Measurements from ENCODE around the gene PTPRQ.

Gene PTPRQ

DNA sequence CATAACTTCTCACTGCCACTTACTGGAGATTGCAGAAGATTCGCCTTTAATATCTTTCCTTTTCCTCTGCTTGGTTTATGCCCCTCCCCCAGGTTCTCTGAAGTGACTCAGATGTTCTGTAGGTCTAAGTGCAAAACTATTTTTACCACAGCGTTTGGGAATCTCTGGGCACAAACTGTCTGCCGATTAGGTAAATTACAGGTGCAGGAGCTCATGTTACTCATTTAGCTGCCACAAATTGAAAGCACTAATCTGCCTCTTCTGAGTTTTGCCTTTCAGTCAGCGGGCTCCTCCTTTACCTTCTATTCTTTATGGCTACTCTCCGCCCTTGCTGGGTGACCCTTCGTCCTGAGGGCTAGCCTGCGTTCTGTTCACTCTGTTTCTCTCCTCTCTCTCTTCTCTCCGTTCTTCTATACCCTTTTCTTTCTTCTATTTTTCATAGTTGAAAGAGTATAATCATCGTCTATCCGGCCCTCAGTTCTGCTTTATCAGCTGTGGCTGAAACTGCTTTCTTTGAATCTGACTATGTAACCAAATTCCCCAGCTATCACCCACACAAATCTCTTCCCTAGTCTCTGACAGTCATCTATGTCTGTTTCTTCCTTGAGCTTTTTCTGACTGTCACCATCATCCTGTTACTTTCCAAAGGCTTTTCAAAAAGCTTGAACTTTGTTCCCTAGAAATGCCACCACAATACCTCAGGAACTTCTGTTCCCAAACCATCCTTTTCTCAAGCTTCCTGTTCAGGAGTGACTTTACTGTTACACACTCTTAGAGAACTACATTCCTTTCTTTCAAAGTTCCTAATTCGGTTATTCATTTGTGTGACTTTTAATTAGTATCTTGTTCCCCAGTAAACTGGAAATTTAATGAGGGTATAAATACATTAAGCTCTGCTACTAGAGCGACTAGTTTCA, 259.1 kb downstream of the PTPRQ start:
- peak in 1 of 51 donors; percentile 40 for DNase-seq

DNA sequence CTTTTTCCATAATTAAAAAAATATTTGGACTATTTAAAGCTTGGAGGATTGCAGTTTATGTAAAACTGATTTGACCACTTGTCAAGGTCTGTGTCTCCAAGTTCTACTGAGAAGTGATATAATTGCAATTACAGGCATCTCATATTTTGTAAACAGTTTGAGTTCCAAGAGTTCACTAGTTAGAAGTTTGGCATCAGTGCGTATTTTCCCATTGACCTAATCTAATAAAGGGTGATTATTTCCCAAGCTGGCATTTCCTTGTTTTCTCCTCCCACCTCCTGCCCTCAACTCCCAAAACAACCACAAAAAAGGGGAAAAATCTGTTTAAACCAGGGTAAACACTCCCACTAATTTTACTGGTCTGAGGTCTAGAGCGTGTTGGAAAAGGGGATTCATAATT, 260.4 kb downstream of the PTPRQ start:
- no peak for DNase-seq

DNA sequence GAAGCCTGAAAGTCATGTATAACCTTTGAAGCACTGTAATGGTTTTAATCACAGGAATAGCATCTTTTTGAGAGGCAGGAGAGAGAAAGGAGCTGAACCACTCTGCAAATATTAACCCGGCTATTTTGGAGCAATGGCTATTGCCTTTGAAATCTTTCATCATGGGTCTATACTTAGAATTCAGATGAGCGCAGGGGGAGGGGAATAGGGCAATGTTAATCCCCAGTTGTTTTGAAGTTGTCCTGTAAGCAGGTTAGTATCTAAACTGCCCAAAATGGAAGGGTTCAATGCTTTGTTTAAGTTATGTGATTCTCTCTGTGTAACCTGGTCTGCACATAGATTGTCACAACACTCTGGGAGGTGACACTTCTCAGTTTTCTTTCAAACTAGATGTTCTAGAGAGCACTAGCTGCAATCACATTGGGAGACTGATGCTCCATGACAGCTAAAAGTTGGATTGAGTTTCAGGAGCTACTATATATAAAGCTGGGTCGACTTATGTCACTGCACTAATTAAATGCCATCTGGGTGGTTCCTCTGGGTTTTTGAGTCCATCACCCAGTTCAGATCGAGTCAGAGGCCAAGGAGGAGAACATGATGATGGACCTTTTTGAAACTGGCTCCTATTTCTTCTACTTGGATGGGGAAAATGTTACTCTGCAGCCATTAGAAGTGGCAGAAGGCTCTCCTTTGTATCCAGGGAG, 263.2 kb downstream of the PTPRQ start, which contains the start of gene MYF6:
TSS of gene MYF6 (plus strand) at position 509 of the 704 bp plus-strand sequence. CDS start at position 595, 86 bp downstream.
- DNase-seq = no peak

DNA sequence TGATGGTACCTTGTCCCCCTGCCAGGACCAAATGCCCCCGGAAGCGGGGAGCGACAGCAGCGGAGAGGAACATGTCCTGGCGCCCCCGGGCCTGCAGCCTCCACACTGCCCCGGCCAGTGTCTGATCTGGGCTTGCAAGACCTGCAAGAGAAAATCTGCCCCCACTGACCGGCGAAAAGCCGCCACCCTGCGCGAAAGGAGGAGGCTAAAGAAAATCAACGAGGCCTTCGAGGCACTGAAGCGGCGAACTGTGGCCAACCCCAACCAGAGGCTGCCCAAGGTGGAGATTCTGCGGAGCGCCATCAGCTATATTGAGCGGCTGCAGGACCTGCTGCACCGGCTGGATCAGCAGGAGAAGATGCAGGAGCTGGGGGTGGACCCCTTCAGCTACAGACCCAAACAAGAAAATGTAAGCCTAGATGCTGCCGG, 263.8 kb downstream of the PTPRQ start:
- DNase-seq = no peak

DNA sequence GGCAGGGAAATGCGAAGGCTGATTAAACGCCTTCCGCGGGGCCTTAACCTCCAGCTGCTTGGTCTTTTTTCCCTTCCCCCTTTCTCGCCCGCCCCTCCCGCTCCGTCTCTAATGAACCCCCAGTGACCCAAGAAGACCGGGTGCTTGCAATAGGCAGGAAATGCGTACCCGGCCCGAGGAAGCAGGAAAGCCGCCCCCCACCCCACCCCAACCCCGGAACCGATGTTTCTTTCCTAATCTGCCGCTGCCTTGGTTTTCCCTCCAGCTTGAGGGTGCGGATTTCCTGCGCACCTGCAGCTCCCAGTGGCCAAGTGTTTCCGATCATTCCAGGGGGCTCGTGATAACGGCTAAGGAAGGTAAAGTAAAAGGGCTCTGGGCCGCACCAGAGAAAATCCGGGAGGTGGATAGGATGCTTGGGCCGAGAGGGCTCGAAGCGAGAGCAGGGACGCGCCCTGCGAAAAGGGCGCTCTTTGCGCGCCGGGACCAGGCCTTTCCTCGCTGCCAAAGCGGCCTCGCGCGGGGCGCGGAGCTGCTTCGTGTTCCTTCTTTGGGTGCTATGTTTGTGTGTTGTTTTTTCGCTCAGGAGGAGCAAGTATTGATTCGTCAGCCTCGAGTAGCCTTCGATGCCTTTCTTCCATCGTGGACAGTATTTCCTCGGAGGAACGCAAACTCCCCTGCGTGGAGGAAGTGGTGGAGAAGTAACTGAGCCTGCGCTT, 264.4 kb downstream of the PTPRQ start:
- no peak for DNase-seq

DNA sequence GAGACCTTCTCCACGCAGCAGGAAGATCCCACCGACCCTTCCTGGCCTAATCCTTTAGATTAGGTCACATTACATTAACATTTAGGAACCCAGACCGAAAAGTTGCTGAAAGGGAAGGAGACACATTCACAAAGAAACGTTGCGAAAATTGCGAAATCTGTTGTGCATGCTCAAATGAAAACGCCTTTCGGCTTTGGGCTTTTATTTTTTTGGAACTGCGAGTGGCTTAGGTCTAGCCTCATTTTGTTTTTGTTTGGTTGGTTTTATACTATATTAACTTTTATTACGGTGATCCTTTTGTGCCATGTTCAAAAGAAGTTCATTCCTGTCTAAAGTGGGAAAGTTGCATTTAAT, 264.9 kb downstream of the PTPRQ start:
- no peak for DNase-seq

DNA sequence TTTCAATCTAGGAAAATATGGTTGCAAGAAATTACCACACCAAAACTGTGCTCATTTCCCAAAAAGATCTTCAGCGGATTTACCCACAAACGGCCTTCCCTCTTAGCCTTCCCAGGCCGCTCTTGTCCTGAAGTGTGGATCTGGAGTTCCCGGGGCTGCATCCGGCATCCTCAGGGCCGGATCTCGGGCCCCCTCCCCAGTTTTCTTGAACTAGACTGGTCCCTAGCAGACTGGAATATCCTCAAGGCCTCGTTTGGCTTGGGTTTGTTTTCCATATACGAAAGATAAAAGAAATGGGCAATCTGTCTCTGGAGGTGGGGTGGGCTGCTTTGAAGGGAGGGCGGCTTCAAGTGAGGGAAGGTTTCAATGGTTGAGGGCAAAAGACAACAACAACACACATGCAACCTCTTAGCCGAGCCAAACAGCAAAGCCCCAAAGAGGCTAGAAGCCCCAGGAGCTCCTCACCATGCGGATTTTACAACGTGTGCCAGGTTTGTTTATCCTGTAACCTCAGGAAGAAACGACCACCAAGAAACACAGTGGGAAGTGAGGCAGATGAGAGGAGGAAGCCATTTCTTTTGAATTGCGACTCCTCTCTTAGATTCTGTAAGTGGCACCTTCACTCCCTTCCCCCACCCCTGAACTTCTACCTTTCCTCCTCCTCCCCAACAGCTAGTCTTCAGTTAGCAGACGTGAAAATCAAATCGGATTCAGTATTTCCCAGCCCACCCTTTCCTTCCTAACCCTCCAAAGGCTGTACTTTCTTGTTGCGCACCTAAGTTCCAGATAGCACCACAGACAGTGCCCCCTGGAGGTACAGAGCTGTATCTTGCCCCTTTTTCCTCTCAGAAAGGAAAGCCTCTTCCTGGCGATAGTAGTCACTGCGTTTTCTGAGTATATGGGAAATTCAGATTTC, 266.0 kb downstream of the PTPRQ start:
- no peak for DNase-seq

DNA sequence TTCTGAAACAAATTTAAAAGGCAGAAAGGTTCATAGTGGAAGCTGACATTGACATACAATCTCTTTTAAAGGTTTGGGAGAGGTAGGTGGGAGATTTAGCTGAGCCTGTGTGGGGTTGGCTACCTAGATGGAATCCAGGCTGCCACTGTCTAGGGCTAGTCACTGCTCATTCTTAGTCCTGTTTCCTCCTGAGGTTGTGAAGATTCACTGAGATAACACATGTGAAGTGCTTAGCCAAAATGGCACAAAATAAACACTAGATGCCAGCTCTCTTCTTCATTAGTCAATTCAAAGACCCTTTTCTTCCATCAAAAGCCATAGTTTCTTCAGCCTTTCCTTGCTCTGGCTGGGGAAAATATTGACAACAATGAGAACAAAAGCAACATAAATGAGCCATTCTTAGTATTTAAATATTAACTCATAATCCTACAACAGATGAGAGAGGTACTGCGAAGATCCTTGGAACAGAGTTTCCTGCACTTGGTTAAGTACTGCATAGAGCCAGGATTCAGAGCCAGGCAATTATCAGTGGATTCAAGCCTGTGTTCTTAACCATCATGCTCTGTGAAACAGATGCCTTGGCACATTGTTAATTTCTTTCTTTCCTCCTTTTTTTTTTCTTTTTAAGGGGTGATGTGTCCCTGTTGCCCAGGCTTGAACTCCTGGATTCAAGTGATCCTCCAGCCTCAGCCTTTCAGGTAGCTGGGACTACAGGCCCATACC, 266.9 kb downstream of the PTPRQ start:
- DNase-seq = no peak

DNA sequence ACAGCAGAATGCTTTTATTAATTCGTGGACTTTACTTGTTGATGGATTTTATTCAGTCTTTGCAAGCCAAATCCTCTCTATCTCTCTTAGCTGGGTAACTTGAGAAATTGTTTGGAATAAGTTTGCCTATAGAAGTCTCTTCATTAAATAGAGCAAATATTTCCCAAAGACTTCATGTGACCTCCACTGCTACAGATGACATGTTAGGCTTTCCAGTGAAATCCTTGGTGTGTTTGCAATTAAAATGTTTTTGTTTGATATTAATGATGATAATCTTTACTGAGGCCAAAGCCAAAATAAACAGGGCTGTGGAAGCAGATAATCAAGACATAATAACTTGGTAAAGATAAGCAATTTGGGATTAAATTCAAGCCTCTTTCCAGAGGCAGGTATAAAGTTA, 267.8 kb downstream of the PTPRQ start:
- DNase-seq = no peak

DNA sequence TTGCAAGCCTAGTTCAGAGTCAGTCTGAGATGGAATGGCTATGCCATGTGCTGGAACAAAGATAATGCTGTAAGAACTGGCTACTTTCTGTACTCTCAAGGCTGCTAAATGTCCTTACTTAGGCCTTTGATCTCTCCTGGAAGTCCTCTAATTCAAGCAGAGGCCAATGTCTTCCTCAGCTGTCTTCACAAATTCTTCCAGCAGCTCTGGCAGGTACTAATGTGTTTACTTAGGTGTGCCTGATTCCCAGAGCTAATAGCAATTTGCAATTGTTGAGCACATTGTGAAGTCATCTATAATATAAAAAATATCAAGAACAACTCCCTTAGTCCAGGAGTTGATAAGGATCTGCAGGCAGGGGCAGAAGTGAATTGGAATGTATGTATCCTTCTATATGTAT, 268.8 kb downstream of the PTPRQ start:
- DNase-seq = no peak

DNA sequence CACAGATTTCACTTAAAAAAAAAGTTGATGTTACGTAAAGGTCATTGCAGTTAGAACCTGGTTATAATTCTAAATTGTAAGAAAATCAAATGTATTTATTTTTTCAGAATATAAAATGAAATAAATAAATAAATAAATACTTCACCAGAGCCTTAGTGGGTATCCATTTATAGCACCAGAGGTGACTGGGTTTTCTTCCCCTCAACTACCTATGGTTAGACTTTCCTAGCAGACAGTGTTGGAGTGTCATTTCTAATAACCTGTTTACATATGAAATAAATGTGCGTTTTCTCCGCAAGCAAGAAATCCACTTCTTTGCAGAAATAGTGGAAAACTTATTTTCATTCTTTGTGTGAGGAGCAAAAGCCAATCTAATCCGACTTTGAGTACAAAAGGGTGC, 269.4 kb downstream of the PTPRQ start:
- DNase-seq = no peak

DNA sequence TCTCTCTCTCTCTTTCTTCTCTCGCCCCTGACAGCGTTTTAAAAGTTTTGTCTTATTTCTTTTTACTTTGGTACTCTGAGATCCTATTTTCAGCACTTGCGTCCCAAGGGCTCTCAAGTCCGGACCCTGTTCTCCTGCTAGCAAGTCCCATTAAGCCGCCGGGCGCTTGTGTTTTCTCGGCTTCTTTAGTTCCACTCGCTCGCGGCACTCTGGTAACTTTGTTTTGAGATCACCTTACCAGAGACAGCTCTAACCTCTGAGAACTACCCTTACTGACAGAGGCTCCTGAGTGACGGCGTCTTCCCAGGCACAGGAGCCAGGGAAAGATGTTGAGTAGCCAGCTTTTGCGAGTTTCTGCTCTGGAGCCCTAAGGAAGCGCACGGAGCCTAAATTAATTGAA, 270.0 kb downstream of the PTPRQ start:
- no peak for DNase-seq

DNA sequence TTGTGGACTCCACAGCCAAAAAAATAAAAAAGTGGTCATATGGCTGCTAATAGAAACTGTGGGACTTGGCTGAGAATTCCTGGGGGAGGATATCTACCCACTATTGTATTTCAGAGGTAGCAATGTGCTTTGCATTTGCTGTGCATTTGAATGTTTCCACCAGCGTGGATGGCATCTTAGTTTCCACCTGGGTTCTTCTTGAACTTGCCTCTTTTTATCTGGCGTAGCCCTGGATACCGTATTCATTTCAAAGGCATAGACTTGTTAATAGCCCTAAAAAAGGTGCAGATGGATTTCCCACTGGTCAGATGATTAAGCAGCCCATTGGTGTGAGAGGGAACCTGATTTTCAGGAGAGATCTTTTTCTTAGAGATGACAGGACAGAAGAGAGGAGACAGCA, 270.8 kb downstream of the PTPRQ start:
- DNase-seq = no peak

DNA sequence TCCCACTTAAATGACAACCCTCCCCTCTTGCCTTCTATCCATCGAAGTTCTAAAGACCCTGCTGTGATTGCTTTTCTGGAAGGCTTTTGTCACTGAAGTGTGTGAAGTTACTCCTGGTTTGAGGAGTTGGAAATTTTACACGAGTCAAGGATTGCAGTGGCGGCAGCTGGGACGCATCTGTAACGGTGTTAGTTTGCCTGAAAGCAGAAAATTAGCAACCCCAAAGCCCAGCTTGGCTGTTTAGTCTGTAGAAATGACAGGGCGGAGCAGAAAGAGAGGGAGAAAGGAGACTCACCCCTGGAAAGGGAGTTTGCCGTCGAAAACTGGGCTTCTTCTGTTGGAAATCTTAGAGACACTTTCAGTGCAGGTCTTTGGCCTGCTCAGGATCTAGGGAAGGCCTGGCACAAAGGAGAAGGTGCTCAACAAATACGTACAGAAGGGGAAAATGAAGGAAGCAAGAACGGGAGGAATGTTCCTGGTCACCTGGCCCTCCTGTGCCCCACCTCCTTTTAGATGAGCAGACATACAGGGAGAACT, 271.7 kb downstream of the PTPRQ start:
- DNase-seq = no peak

DNA sequence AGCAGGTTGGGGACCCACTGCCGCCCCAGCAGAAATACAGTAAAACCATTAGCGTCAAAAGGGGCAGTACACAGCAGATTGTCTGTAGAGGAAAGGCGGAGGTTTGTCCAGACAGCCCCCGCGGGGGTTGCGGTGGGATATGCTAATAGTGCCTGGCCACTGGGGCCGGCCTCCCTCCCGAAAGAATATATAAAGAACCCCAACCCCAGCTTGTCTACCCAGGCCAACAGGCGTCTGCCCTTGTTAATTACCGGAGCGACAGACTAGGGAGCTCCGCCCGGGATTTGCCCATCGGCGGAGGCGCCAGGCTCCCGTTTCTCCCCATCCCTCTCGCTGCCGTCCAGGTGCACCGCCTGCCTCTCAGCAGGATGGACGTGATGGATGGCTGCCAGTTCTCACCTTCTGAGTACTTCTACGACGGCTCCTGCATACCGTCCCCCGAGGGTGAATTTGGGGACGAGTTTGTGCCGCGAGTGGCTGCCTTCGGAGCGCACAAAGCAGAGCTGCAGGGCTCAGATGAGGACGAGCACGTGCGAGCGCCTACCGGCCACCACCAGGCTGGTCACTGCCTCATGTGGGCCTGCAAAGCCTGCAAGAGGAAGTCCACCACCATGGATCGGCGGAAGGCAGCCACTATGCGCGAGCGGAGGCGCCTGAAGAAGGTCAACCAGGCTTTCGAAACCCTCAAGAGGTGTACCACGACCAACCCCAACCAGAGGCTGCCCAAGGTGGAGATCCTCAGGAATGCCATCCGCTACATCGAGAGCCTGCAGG, 272.8 kb downstream of the PTPRQ start, which contains the start of gene MYF5:
TSS of gene MYF5 (plus strand) at position 217 of the 774 bp plus-strand sequence. CDS start at position 369, 152 bp downstream.
- no peak for DNase-seq

DNA sequence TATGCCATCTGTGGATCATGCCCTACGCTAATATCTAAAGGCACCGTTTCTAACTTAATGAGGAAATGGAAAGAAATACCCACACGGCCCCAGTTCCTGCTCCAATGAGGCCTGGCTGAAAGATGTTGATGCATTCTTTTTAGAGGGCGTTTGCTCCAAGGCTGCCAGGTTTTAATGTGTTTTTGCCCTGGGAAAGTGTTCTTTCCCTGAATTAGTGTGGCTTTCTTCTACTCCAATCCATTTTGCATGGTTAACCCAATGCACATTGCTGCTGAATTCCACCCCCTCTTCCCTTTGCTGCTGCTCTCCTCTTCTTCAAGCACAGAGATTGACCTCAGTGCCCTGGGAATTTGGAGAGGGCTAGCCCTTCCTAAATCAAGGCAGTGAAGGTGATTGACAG, 273.8 kb downstream of the PTPRQ start:
- no peak for DNase-seq

DNA sequence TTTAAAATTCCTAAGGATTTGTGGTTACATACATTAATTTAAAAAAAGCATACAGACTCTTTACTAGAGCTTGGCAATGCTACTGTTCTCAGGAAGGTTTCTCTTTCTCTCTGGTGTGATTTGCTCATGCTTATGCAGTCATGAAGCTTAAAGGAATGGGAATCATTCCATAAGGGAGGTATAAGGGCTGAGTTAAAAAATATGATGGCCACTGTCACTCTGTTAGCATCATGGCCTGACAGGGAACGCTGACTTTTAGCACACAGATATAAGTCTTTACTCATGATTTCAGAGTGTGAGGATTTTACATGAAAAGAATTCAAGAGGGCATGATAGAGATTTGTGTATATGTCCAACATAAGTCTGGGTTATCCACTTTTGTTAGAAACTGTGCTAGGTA, 276.5 kb downstream of the PTPRQ start:
- DNase-seq = no peak

DNA sequence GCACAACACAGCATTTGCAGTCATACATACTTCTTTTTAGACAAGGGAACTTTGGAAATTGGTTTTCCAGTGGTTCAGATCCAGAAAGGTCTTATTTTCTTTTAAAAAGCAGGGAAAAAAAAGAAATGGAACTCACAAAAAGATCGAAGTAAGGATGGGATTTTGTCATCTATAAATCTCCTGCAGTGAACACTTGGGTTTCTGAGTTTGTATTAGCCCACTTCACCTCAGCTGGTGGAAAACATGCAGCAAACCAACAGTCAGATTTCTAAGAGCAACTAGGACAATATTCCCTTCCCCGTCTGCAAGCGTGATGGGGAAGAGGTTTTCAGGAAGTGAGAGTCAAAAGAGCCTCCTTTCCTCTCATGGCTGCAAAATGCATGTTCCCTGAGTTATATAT, 277.3 kb downstream of the PTPRQ start:
- DNase-seq = no peak

Measured in hypothalamus (tissue), 51 donors.